Stimulated activated CD4-positive, alpha-beta T cell treated with anti-CD3 and anti-CD28 coated beads, TNF-alpha, amount 100 ng/mL, for 24 hours (primary cell): ENCODE measurements around the gene MAD2L2.

ENCODE experiments used
- DNase-seq, 3 experiments: peaks; one replicate each; pipeline ENCODE4 v3.0.0-alpha.2; 2020; ENCODE audit warnings: low read depth in 3 of 3

Gene MAD2L2

DNA sequence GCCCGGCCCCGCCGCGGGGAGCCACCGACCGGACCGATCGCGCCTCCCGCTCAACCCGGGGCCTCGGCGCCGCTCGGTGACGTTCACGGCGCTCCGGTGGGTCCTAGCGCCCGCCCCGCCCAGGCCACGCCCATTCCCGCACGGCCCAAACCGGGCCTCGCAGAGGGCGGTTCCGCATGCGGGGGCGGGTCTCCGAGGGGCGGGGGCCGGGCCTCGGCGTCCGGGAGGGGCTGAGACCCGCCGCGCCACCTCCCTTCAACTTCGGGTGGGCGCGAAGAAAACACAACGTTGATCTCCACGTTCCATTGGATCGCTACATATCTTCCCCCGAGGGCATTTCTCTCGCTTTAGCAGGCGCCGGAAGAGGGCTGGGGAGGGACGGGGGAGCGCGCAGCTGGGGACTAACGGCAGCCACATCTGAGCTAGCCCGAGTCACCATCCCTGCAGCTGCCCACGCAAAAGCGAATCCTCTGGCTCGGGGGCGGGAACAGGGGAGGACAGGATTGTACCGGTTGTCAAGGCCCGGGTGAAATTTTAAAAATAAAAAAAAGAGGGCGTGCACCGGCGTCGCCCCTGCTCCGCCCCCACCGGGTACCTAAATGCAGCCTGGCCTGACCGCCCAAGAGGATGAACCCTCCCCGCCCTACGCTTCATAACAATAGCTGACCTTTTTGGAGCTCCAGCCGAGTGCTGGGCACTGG, at the start of gene MAD2L2:
MAD2L2 (minus strand) TSS at position 78 of the 701 bp plus-strand sequence. CDS start 547 bp downstream, outside the sequence.
- peak; percentile 77 to 91 (median 82) for DNase-seq

DNA sequence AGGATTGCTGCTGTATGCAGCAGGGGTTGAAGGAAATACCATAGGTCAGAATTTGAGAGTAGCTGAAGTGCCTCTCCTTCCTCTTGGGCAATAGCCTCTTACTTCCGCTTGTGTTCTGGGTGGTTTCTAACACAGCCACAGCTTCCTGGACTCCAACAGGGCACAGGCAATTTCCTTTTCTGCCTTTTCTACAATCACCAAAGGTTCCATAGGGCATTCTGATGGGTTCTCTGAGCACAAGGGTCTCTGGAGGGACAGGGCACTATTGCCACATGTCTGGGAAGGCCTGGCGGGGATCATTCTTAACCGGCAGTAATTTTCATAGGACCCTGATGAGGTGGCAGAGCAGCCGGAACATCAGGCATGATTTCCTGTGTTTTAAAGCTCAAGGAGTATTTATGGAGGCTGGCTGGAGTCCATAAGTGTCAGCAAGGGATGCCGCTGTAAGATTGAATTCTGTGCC, 49.5 kb upstream of the MAD2L2 start:
- DNase-seq = no peak

DNA sequence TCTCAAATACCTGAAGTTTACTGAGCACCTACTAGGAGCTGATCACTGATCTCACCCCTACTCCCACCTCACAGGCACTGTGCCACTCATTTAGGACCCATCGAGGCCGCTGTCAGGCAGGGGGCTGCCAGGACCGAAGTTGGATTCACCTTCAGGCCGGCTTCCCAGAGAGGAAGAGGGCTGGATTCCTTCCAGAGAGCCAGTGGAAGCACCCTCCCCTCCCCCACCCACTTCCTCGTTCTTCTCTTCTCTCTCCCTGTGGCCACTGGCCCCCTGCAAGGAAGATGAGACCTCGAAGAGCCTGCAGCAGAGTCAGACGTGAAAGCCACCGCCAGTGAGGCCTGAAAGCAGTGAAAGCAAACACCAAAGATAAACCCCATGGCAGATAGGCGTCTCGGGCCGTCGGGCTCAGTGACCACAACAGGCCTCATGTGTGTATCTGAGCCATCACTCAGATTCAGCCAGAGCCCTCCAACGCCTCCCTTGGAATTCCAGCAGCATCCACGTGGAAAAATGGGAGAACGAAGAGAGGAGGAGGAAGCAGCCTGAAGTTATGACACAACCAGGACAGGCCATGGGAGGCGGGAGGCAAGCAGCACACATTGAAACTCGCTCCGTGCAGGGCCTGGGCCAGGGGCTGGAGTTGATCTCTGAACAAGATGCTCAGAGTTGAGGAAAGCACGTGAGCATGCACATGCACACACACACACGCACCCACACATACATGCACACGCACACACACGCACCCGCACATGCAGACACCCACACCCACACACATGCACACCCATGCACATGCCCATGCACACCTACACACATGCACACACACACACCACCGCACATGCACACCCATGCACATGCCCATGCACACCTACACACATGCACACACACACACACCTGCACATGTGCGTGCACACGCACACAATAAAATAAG, 48.8 kb upstream of the MAD2L2 start:
- DNase-seq = no peak

DNA sequence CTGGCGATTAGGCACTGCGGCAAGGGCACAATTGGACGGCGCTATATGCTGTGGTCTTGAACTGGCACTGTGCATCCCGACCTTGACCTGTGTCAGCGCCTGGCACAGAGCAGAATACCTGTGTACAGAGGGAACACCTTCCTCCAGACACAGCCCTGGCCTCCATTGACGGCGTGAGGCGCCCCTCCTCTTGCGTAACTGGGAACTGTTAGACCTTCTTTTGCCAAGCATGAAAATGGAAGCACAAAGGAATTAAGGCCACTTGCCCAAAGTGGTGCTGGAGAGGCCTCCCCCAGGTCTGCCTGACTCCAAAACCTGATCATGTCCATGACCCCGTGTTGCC, 48.2 kb upstream of the MAD2L2 start:
- no peak for DNase-seq

DNA sequence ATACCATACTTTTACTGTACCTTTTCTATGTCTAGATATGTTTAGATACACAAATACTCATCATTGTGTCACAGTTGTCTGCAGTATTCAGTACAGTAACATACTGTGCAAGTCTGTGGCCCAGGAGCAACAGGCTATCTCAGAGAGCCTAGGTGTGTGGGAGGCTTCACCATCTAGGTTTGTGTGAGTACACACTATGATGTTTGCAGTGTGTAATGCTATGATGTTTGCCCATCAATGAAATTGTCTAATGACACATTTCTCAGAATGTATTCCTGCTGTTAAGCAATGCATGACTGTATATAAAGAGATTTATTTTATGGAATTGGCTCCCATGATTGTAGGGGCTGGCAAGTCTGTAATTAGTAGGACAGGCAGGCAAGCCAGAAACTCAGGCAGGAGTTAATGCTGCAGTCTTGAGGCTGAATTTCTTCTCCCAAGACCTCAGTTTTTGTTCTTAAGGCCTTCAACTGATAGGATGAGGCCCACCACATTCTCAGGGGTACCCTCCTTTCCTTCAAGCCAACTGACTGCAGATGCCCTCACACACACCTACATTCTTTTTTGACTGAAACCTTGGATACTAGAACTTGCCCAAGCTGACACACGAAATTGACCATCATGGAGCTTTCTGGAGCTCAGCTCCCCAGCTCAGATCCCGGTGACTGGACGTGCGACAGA, 47.3 kb upstream of the MAD2L2 start:
- no peak for DNase-seq

DNA sequence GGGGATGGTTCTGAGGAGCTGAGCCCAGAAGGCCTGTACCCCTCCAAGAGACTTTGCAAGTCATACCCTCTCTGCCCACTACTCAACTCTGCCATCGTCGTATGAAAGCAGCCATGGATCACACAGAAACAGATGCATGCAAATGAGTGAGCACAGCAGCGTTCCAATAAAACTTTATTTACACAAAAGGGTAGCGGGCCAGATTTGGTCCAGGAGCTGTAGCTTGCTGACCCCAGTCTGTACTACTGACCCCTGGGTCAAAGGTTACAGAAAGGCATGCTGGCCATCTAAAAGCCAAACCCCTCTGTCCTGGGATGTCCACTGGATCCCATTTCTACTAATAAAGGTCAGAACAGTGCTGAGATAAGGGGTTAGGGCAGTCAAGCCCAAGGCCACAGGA, 46.2 kb upstream of the MAD2L2 start:
- no peak for DNase-seq

DNA sequence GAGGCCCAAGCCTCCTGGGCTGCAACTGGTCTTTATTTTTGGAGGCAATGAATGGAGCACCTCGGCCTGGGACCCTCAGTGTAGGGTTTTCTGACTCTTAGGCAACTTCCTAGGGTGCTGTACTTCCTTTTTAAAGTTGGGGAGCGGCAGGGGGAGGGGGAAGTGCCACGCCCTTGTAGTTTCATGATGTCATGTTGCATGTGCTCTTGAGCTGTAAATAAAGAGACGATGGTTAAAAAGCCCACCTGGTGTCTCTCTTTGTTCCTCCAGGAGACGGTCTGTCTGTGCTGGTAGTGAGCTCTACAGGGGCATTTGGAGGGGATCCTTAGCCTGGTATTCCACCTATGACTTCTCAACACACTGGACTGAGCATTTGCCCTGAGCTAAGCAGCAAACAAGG, 44.7 kb upstream of the MAD2L2 start:
- DNase-seq = no peak

DNA sequence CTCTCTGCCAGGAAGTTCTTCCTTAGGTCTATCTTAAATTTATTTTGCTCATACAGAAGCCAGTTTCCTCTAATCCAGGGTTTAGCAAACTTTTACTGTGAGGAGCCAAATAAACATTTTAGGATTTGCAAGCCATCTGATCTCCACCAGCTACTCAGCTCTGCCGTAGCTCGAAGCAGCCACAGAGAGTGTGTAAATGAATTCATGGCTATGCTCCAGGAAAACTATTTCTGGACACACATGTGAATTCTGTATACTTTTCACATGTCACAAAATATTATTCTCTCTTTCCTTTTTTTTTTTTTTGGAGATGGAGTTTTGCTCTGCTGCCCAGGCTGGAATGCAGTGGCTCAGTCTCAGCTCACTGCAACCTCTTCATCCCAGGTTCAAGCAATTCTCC, 41.6 kb upstream of the MAD2L2 start:
- DNase-seq = no peak

DNA sequence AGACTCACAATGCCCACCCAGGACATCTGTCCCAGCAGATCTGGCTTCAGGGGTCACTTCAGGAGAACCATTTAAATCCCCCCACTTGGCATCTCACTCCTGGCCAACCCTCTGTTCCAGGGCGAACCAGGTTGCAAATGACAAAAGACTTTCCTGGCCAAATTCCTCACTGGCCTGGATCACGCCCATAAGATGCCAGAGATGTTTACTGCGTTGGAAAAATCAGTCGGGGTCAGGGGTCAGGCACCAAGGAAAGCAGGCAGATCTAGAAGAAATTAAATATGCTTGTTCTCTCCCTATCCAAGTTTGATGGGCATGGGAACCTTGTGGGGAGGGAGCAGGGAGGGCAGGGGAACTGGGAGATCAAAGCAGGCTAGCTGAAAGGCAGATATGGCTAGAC, 40.4 kb upstream of the MAD2L2 start:
- DNase-seq = no peak

DNA sequence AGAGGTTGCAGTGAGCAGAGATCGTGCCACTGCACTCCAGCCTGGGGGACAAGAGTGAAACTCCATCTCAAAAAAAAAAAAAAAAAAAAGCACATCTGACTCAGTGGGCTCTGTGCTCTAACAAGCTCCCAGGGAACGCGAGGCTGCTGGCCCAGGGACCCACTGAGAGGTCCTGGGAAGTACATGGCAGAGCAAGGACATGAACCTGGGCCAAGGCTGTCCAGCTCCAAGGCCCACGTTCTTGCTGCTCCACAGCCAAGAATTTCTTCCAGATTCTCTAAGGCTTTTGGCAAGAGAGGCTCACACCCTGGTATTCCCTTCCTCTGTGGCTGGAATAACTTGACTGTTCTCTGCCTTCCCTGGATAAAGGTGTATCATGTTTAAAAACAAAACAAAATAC, 39.6 kb upstream of the MAD2L2 start:
- no peak for DNase-seq

DNA sequence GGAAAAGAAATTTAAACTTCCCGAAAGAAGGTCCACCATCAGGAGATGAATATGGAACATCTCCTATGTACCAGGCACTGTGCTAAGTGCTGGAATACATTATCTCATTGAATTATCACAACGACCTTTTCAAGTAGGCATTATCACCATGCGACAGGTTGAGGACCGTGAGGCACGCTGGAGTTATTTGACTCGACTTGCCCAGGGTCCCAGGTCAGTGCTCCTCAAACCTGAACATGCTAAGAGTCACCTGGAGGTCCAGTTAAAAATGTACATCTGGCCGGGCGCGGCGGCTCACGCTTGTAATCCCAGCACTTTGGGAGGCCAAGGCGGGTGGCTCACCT, 39.1 kb upstream of the MAD2L2 start:
- no peak for DNase-seq

DNA sequence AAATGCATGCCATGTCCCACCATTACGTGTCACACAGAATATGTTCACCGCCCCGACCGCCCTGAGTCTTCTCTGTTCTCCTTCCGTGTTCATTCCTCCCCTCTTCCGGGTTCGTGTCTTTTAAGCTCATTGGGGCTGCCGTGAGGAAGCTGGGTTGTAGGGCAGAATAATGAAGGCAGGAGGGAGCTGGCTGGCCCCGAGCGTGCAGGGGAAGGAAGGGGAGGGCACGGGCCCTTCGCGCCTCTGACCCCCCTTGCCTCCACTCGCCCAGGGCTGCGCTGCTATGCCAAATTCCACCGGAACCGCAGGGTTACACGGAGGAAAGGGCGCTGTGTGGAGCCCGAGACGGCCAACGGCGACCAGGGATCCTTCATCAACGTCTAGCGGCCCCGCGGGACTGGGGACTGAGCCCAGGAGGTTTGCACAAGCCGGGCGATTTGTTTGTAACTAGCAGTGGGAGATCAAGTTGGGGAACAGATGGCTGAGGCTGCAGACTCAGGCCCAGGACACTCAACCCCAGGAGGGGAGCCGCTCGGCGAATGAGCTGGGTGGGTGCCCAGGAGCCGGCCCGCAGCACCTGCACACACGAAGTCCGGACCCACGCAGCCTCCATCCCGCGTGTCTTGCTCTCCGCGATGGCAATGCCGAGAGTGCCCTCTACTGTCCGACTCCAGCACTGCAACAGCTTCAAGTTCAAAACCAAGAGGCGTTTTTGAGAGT, 38.5 kb upstream of the MAD2L2 start:
- DNase-seq = peak; percentile 74 to 85 (median 77)

DNA sequence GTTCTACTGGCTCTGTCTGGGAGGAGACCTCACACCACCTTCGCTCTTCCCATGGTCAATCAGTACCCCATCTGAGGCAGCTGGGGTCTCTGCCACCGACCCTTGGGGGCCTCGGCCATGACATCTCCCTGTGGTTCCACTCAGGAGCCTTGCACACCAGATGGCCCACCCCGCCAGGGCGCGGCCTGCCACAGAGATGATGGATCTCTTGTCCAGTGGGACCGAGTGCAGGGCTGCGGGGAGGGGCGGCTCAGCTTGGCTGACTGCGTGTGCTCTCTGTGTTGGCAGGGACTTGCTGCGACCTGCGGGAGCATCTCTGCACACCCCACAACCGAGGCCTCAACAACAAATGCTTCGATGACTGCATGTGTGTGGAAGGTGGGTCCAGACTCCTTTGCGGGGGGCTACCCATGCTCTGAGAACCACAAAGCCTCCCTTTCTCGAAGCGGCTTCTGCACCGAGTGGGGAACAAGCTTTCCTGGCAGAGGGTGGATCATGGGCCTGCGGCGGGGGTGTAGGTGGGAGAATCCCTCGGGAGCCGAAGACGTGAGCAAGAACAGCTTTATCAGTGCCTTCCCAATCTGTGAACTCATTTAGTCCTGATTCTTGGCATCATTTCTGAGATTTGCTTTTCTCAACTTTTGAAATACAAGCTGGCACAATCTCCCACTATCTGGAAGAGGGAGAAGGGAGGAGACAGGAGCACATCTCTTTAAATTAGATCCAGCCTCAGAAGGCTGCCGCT, 34.1 kb upstream of the MAD2L2 start:
- no peak for DNase-seq

DNA sequence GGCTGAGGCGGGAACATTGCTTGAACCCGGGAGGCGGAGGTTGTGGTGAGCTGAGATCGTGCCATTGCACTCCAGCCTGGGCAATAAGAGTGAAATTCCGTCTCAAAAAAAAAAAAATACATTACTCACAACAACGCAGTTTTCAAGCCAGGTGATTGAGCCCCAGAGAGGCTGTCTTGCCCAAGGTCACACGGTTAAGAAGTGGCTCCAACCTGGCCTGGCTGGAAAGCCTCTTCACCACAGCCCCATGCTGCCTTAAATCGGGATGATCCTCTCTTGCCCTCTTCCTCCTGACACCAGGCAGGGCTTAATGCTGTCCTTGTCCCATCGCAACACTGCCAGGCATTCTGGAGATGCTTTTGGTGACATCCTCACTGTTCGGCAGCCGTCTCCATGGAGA, 32.1 kb upstream of the MAD2L2 start:
- DNase-seq = no peak

DNA sequence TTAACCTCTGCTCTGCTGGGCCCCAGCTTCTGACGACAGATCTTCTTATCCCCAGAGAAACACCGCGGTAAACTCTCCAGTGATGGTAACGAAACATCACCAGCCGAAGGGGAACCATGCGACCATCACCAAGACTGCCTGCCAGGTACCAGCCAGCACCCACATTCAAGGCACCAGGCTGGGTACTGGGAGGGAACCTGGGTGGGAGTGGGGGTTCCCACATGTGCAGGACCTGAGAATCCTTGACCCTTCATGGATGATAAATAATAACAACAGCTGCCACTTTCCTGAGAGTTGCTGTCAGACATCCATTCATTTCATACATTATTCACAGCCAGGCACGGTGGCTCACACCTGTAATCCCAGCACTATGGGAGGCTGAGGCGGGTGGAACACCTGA, 31.3 kb upstream of the MAD2L2 start:
- DNase-seq = no peak

DNA sequence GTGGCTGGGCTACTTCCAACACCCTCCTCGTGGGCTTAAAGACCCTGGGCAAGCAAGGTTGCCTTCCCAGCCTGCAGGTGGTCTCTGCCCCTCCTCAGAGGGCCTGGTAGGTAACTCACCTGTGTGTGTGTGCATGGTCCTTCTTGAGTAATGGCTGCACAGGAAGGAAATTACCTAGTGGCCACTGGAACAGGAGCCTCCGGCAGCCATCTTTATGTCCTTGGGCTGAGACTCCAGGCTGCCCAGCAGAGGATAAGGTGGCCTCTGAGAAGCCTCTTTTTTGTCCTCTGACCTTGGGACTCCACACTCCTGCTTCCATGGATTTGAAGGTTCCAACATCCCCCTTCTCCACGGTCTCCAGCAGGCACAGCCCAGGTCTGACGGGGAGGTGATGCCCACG, 30.5 kb upstream of the MAD2L2 start:
- DNase-seq = no peak

DNA sequence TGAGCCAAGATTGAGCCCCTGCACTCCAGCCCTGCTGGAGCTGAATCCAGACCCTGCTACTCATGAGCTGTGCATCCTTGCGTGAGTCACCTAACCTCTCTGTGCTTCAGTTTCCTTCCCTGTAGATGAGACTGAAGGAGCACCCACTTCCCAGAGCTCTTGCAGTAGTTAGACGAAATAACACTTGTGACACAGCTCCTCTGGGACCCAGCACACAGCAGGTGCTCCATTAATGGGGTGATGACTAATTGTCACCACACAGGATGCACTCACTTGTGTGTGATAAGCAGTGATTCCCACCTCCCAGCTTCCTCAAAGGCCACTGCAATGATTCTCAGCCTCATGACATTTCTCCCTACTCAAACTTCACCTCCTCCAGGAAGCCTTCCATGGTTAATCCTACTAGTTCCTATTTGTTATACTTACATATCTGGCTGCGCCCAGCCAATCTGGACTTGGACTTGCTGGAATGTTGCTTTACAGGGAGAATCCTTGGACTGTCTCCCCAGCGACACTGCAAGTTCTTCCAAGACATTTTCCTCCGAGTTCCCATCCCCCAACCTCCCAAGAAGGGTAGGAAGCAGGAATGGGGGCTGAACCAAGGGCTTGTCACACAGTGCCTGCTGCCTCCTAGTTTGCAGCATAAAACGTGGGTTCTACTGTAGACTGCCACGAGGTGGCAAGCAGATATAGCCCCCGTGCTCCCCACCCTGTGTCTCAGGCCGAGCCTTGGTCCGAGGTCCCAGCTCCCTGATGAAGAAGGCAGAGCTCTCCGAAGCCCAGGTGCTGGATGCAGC, 27.8 kb upstream of the MAD2L2 start:
- no peak for DNase-seq

DNA sequence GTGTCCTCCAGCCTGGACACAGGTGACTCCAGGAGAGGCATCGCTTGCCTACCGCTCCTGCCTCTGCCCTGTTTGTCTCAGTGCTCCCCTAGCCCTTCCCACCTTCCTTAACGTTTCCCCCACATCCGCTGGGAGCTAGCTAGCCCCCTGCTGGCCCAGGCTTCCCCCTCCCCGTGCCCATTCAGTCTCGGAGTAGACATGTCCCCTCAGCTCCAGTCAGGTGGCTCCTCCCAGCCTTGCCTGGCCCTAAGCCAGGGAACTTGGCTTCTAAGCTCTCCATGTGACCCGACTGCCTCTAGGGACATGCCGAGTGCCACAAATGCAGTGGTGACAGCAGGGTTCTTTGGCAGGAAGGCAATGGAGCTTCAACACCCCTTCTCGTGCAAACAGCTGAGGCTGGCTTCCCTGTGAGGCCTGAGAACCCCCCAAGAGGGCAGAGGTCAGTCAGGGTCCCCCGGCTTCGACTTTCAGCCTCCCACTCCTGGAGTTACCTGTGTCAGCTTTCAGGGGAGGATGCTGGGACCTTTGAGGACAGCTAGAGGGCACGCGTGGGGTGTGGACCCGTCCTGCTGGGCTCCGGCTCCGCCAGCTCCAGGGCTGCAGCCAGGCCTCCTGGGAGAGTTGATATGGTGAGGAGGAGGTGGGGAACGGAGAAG, 26.8 kb upstream of the MAD2L2 start:
- DNase-seq = no peak

DNA sequence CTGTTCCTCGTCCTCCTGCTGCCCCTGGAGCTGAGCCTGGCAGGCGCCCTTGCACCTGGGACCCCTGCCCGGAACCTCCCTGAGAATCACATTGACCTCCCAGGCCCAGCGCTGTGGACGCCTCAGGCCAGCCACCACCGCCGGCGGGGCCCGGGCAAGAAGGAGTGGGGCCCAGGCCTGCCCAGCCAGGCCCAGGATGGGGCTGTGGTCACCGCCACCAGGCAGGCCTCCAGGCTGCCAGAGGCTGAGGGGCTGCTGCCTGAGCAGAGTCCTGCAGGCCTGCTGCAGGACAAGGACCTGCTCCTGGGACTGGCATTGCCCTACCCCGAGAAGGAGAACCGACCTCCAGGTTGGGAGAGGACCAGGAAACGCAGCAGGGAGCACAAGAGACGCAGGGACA, 25.3 kb upstream of the MAD2L2 start:
- no peak for DNase-seq

DNA sequence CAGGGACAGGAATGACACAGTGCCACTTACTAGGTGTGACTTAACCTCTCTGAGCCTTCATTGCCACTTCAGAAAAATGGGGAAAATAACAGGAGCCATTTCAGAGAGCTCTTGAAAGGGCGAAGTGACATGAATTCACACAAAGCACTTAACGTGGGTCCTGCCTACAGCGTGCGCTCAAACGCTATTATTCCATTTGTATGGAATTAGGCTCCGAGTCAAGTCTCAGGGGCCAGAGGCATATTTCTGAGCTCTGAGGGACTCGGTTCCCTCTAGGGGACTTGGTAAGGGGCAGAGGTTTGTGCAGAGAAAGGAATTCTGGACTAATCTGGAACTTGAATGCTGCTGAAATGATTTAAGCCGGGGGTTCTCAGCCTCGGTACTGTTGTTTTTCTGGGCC, 24.6 kb upstream of the MAD2L2 start:
- no peak for DNase-seq
